ENCODE results near the gene TP73. TPM values are rescaled to one million over a fixed set of nuclear protein-coding genes. Genes with fewer than 3 reads are reported as not detected.
"Not testable (repeated sequence)": the region's sequence is repeated elsewhere in the genome, so short reads cannot be mapped to it uniquely, and the experiment has no call there.

Gene TP73
- polyA plus RNA-seq, 3 donors, result 0.70 to 1.1 (median 0.78) TPM

DNA sequence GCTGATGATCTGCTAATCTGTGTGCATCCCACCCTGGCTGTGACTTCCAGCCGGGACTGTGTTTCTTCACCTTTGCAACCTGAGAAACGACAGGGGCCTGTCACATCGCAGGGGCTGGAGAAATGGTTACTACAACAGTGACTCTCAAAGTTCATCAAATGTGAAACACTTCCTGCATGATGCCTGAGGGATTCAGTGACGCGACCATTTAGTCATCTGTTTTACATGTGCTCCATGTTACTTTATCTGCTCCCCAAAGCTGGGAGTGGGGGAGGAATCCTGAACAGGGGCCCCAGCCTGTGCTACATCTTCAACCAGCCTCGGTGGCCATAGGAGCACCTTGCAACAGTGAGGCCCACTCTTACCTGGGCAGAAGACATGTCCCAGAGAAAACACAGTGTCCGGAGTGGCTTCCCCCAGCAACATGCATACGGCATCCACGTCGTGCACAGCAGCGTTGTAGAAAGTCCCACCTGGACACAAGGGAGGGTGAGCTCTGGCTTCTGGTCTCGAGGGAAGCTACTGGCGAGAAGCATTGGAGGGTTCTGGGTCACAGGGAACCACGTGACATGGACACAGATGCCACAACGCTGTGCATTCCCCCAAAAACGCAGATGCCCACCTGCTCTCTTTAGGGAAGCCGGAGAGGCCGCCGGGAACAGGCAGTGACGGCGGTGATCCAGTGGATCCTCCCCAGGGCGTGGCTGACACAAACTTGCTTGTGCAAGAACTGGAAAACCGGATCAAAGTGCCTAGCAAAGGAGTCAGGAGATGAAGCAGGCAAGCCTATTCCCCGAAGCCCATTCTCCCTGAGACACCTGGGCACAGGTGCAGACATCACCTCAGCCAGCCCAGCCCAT lies 90.4 kb downstream of the TP73 start:
- DNase-seq, result no peak

DNA sequence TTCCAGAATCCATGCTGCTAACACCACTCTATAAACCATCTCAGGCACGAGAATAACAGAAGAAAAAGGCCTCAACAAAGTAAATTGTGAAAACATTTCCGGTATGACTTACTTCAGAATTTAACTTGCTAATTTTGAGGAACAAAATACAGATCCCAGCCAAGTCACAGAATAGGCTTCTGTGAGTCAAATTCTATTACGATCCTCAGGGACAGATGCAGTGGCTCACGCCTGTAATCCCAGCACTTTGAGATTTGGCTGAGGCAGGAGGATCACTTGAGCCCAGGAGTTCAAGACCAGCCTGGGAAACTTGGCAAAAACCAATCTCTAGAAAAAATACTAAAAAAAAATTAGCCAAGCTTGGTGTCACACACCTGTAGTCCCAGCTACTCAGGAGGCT lies 91.1 kb downstream of the TP73 start:
- no peak for DNase-seq

DNA sequence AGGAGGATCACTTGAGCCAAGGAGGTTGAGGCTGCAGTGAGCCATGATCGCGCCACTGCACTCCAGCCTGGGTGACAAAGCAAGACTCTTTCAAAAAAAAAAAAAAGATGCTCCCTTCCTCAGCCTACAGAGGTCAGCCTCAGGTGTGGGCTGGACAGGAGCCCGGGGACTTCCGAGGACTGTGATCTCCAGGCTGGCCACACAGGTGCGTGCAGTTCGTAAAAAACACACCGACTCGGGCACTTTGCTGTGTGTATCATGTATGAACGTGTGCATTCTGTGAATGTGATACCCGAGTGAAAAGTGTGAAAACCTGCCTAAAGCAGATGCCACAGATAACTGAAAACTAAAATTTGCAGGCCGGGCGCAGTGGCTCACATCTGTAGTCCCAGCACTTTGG lies 91.5 kb downstream of the TP73 start:
- no peak for DNase-seq

DNA sequence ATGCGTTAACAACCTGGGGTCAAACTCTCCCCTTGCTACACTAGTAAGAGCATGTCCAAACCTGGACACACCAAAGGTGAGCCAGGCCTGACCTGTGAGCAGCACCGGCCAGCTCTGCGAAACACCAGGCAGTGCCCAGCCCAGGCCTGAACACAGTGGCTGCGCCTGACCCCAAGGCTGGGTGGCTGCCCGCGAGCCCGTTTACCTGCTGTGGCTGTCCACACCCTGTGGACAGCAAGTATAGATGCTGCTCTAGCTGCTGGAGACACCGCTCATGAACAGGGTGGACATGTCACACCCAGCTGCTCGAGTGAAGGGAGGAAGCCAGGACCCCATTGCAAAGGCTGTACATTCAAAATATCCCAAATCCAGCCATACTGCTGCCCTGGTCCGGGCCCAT lies 92.3 kb downstream of the TP73 start:
- no peak for DNase-seq

DNA sequence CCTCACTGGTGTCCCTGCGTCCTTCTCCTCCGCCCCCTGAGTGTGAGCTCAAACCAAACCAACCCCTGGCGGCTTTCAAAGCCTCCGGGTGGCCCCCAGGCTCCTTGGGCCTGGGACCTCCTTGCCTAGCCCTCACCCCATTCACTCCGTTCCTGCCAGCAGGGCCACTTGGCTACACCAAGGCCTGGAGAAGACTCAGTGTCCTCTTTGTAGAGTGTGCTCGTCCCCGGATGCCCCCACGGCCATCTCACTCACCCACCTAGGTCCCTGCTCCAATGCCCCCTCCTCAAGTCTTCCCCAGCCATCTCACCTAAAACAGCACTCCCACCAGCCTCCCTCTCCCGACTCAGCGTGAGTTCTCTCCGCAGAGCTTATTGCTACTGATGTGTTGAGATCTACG lies 92.8 kb downstream of the TP73 start:
- no peak for DNase-seq

DNA sequence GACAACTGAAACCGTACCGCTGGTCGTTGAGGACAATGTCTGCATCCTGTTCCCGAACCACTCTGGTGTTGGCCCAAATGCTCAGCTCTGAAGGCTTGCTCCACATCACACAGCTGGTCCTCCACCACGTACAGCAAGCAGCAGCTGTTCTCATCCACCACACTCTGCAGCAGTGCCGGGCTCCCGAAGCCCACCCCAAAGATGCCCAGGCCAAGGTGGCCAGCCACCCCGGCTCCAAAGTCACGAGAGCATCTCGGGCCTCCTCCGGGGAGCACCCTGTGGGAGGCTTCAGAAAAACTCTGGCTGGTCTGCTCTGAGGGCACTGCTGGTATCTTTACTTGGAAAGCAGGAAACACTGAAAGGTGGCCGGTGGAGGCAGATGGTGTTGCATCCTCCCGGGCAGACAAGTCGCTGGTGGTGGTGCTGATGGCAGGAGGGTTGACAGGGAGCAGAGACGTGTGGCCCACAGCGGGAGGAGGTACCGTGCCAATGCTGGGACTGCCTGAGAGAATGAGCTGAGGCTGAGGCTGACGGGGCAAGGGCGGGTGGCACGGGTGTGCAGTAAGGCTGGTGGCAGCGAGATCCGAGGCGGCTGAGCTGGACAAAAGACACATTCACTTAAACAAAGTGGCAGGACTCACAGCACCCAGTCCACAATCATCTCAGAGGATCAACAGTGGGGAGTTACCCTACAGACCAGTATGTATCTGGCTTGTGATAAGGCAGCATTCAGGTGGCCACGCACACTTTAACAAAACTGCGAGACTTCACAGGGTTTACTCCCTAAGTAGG lies 93.5 kb downstream of the TP73 start:
- no peak for DNase-seq

DNA sequence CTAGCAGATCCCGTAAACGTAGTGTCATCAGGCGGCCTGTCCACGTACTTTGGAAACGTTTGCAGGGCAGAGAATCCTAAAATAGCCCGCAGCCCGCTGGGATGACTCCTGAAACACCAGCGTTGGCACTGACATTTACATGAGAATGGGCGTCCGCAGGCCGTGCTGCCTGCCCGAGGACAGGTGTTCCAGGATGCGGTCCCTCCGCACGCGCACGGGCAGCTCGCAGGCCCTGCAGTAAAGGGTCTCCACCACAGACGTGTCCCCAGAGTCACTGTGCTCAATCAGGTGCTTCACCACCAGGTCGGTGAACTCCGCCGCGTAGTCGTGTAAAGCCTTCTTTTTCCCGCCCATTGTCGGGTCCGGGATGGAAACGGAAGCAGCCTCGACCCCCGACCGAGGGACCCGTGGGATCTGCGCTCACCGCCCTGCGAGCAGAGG lies 94.1 kb downstream of the TP73 start:
- no peak for DNase-seq

DNA sequence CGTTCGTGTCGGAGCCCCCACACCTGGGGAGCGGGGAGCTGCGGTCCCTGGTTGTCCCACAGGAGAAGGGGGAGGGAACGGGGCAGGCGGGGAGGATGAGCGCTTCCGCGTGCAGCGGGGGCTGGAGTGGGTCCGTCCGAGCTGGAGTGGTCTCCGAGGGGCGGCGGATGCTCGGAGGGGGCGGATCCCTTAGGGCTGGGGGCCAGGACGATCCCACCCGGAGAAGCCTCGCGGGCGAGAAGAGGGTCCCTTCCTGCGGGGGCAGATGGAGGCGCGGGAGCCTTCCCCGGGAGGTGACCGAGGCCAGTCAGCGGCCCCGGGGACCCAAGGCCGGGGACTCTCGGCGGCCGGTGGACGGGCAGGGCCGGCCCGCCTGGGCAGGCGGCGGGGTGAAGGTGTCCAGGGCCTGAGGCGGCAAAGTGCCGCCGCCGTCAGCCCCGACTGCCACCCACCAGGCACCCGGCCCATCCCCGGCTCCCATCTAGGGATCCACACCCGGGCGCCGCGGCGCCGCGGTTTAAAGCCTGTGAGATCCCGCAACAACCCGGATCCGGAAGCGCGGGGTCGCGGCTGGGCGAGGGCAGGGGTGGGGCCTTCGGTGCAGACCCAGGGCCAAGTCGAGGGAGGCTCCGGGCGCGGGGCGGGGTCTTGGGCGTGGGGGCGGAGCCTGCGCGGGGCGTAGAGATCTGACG lies 94.7 kb downstream of the TP73 start:
- peak; percentile 74 for DNase-seq

DNA sequence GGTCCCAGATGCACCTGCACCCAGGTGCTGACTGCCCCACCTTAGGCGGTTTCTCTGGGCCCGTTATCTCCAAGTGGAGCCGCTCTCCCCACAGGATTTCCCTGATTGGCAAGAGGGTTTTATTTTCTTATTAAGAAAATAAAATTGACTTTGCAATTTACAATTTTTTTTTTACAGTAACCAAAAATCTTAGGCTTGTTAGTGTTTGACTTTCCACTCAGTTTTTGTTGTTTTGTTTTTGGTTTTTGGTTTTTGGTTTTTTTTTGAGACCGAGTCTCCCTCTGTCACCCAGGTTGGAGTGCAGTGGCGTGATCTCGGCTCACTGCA lies 95.2 kb downstream of the TP73 start:
- no peak for DNase-seq

DNA sequence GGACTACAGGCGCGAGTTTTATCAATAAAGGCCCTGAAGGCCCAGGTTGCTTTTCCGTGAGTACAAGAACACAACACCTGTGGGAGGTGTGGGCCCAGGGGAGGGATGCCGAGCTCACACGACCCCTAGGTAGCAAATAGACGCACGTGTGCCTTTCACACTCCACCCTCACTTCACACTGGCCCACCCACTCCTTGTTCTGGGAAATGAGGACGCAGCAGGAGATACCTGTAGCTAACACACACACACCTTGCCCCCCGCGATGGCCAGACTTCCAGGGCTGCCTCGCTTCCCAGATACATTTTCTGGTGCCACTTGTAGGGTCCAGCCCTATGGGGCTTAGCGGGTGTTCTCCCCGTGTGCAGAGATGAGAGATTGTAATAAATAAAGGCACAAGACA lies 95.6 kb downstream of the TP73 start:
- DNase-seq, result no peak

DNA sequence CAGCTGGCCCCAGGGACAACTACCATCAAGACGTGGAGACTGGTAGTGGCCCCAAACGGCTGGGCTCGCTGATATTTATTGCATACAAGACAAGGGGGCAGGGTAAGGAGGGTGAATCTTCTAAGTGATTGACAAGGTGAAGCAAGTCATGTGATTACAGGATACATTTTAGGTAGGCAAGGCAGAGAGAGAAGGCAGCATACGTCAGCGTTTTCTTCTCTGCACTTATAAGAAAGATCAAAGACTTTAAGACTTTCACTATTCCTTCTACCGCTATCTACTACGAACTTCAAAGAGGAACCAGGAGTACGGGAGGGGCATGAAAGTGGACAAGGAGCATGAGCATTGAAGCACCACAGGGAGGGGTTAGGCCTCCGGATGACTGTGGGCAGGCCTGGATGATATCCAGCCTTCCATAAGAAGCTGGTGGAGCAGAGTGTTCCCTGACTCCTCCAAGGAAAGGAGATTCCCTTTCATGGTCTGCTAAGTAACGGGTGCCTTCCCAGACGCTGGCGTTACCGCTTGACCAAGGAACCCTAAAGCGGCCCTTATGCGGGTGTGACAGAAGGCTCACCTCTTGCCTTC lies 96.1 kb downstream of the TP73 start:
- DNase-seq, result not testable (repeated sequence)

DNA sequence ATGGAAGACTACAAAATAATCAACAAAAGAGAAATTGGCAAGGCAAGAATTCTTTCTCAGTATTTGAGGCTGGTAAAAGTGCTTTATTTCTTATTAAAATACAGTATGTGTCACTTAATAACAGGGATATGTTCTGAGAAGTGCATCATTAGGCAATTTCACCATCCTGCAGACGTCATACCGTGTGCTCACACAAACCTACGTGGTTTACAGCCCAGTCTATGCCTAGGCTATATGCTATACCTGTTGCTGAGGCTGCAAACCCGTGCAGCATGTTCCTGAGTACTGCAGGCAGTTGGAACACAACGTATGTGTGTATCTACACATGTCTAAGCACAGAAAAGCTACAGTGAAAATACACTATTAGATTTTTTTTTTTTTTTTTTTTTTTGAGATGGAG lies 97.2 kb downstream of the TP73 start:
- DNase-seq, result no peak

DNA sequence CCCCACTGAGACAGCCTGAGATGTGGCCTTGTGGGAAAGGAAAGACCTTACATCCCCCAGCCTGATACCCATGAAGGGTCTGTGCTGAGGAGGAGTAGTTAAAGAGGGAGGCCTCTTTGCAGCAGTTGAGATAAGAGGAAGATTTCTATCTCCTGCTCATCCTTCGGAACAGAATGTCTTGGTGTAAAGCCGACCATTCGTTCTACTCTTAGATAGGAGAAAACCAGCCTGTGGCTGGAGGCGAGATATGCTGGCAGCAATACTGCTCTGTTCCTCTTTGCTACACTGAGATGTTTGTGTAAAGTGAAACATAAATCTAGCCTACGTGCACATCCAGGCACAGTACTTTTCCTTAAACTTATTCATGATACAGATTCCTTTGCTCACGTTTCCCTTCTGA lies 98.4 kb downstream of the TP73 start:
- DNase-seq, result no peak

DNA sequence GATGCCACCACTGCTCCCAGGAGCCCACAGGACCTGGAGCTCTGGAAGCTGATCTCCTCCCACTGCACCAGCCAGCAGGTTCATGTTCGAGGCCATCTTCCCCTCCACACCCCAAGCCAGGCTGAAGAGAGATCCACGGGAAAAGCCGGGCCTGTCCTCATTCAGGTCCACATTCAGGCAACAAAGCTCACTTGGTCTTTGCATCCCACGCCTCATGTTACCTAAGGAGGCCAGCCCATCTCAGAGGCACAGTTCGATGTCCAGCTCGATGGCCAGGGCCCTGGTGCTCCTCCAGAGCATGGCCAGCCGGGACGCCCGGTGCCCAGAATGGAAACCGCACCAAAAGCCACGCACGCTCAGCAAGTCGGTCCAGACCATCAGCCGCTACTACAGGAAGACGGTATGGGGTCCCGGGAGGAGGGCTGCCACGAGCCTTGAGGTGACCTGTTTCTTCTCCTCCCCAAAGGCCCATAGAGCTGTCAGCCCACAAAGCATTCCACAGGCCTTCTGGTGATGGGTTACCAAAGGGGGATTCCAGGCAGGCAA lies 100.2 kb downstream of the TP73 start, which contains the start of gene CCDC27:
Gene CCDC27 (plus strand): TSS at position 51 of the 546 bp plus-strand sequence. CDS start 32 bp downstream, at position 83.
- DNase-seq, result no peak

DNA sequence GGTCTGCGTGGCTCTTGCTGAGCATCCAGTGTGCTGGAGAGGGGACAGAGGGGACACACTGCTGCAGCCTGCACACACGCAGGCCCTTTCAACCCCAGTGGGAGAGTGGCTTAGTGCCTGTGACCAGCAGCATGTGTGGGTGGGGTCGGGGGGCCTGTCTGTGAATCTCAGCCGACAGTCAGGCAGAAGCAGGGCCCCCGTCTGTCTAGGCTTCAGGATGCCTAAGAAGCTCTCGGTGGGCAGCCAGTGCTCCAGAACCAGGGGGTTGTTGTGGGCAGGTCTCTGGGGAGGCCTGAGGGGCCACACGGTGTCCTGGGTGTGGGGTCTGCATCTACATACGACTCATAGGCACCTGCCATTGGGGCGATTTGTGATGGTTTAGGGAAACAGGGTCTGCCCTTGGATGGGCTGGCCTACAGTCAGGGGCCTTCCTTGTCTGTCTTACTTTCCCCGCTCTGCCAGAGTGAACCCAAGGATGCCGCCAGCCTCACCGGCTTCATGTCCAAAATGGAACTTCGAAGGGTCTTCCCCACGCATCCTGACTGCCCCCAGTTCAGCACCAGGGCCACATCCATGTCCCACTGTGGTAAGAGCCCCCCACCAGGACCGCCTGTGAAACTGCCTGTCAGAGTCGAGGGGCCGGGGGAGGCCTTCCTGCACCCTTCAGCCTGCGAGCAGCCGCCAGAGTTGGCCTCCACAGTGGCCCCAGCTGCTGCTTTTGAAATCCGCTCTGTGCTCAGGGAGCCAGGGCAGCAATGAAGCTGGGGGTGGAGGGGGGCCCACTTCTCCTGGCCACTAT lies 101.5 kb downstream of the TP73 start:
- DNase-seq, result no peak

DNA sequence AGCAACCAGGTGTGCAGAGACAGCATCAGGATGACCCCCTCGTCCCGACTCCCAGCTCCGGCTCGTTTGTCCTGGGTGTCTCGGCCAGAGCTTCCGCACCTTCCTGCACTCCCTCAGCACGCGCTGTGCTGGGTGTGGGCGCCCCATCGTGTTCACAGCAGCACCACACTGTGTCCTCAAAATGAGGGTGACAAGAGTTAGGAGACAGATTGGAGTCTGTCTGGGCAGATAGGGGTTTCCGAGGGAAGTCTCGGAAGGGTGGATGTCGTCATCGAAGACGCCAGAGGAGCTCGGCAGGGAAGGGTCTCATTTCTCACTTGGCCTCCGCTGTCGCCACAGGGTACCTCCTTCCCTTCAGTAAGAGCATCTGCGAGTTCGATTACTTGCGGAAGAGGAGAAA lies 104.1 kb downstream of the TP73 start:
- no peak for DNase-seq

DNA sequence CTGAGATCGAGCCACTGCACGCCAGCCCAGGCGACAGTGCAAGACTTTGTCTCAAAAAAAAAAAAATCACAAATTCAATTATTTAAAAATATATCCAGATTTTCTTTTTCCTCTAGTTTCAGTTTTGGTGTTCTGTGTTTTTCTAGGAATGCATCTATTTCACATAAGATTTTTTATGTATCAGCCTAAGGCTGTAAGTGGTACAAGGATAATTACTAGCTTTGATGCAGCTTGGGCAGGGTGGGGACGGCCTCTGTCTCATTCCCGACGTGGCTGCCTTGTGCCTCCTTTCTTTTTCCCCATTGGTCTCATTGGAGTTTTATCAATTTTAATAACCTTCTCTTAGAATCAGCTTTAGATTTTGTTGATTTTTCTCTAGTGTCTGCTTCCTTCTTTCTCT lies 106.8 kb downstream of the TP73 start:
- DNase-seq, result no peak

DNA sequence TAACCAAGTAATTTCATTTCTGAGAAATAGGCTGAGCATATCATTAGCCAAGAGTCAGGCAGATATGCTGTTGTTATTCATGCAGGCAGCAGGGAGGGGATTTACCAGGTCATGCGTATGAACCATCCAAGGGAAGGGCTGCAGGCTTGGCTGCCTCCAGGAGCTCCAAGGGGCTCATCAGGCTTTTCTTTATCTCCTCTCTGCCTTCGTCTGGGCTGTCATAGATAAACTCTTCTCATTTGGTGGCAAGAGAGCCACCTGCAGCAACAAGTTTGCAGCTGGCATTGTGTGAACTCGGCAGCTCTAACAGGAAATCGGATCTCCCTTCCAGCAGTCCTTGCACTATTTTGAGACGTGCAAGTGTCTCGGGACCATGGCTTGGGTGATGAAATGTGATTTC lies 107.5 kb downstream of the TP73 start:
- no peak for DNase-seq

DNA sequence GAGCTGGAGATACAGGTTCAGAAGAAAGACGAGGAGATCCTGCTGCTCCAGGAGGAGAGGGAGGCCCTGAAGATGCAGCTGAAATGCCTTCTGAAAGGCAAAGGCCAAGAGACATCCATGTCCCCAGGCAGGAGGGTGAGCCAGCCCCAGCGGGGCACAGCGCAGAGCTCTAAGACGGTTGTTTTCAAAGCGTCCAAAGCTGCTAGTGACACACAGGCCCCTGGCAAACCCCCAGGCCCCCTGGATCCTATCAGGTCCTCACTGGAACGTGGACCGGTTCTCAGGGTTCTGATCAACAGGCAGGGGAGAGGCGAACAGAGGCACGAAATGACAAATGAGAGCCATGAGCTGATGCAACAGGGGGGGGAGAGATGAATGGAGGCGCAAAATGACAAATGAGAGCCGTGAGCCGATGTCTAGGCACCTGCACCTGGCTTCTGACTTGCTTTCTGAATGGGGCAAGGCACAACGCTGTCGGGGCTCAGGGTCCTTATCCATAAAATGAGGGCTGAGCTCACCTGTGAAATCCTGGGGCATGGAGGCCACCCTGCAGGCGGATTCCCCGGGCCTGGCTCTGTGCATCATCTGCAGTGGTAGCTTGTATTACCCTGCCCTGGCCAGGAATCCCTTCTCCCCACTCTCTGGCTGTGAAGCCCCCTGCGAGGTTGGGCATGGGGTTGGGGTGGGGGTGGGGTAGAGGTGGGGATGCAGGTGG lies 109.1 kb downstream of the TP73 start:
- no peak for DNase-seq

DNA sequence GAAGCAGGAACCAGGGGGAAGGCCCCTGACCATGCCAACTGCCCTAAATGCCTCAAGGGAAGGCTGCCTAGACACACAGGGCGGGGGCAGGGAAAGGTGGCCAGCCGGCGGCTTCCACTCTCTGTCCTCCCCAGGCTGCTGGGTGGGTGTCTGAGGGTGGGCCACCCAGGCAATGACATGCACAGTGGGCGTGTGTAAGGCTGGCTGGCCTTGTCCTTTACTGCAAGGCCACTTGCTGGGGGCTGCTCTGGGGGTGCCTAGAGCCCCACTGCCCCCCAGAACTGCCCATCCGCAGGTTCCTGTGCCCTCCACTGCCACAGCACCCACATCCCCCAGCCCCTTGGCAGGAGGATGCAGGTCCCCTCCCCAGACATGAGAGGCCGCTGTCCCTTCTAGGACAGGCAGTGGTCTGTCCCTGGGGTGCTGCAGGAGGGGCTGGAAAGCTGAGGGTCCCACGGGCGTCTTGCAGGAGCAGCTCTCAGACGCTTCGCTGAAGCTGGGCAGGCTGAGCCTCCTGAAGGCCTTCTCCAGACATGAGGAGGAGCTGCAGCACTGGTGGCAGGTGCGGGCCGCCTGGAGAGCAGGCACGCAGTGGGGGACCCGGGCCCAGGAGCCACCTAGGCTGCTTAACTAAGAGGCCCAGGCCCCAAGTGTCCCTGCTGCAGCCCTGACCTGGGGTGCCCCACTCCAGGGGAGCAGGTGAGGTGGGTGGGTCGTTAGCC lies 110.0 kb downstream of the TP73 start:
- no peak for DNase-seq

Measured in renal pelvis (tissue), 4 donors.